Panc1 (cell line): ENCODE measurements around the gene TMPRSS3. TPM values are rescaled to one million over a fixed set of nuclear protein-coding genes. Genes with fewer than 3 reads are reported as not detected.
A peak's percentile ranks its signal among the peaks of the same experiment; 100 is the strongest.

Experiments
- ATAC-seq: fragments of 200-7000 bp; cut with Tn5 transposase; 2 replicates; pipeline ENCODE4 v1.9.1; 2020; ENCODE audit warnings: mild to moderate bottlenecking, moderate library complexity
- BruUV-seq: library from RNA; stranded (reverse); fragments of 400-500 nt; replicated peaks from 2 replicates; lab custom pipeline; 2021; lab: Mats Ljungman, UMichigan
- CTCF ChIA-PET: fragments of 300-600 bp; sonication (Branson Sonifier 250); formaldehyde crosslinking; loops from one replicate; lab custom pipeline; 2022; ENCODE audit warnings: antibody characterized with exemption; lab: Charles Lee
- POLR2A ChIA-PET: fragments of 300-600 bp; sonication (Branson Sonifier 250); formaldehyde crosslinking; loops from one replicate; lab custom pipeline; 2022; ENCODE audit warnings: antibody characterized with exemption; lab: Charles Lee
- DNase-seq: peaks from one replicate; pipeline ENCODE4 v3.0.0-alpha.2; 2010; ENCODE audit warnings: low read depth, low spot score
- H3K27ac ChIP-seq: 2 replicates; pipeline ENCODE4 v1.5.1; 2011; ENCODE audit warnings: mild to moderate bottlenecking, low read length, inconsistent platforms
- H3K27me3 ChIP-seq: fragments of 200-500 bp; sonication (Bioruptor generic); 2 replicates; pipeline ENCODE4 v1.6.0; 2014; ENCODE audit warnings: low read length, inconsistent platforms; ENCODE audit not compliant: control insufficient read depth, insufficient read depth
- H3K36me3 ChIP-seq: fragments of 200-500 bp; sonication (Bioruptor generic); 2 replicates; pipeline ENCODE4 v1.5.1; 2014; ENCODE audit warnings: inconsistent platforms, mild to moderate bottlenecking, low read length, moderate library complexity; ENCODE audit not compliant: control insufficient read depth, insufficient read depth
- H3K4me1 ChIP-seq: 2 replicates; pipeline ENCODE4 v1.5.1; 2011; ENCODE audit warnings: inconsistent platforms, mild to moderate bottlenecking, low read length, moderate library complexity; ENCODE audit not compliant: control insufficient read depth, insufficient read depth
- H3K4me3 ChIP-seq, 2 experiments: 2 replicates each; pipeline ENCODE4 v1.5.1; 2011 to 2012; ENCODE audit warnings: low read depth in 2 of 2, low read length in 2 of 2, mild to moderate bottlenecking in 2 of 2, inconsistent platforms in 1 of 2, moderate library complexity in 1 of 2
- H3K9me3 ChIP-seq: fragments of 200-500 bp; sonication (Bioruptor generic); 2 replicates; pipeline ENCODE4 v1.5.1; 2014; ENCODE audit warnings: low read depth, mild to moderate bottlenecking, inconsistent platforms, low read length, moderate library complexity; ENCODE audit not compliant: control insufficient read depth, insufficient read depth
- CTCF ChIP-seq: fragments of 450-650 bp; IDR thresholded peaks from 2 replicates; pipeline ENCODE4 v1.5.1; 2017; ENCODE audit warnings: mild to moderate bottlenecking
- POLR2AphosphoS5 ChIP-seq: IDR thresholded peaks from 2 replicates; pipeline ENCODE4 v1.6.1; 2012; ENCODE audit warnings: mild to moderate bottlenecking, low read depth, low read length, moderate library complexity
- REST ChIP-seq, 2 experiments: IDR thresholded peaks; 2 replicates each; pipeline ENCODE4 v1.6.1; 2011 to 2012; ENCODE audit warnings: low read depth in 2 of 2, control low read depth in 1 of 2, low read length in 1 of 2, mild to moderate bottlenecking in 1 of 2, moderate library complexity in 1 of 2; ENCODE audit not compliant: insufficient read depth in 1 of 2
- SIN3A ChIP-seq: IDR thresholded peaks from 2 replicates; pipeline ENCODE4 v1.6.1; 2012; ENCODE audit warnings: low read depth, mild to moderate bottlenecking, low read length, moderate library complexity, borderline replicate concordance; ENCODE audit not compliant: insufficient read depth
- TCF7L2 ChIP-seq: IDR thresholded peaks from 2 replicates; pipeline ENCODE4 v1.6.1; 2011; ENCODE audit warnings: mild to moderate bottlenecking, low read depth, low read length, inconsistent platforms
- in situ Hi-C: cut with HindIII; loops from 2 replicates; pipeline ENCODE4 v1.10.0; 2016; ENCODE audit warnings: low sequenced_read_pairs, low pct_unique_long_range_greater_than_20kb
- intact Hi-C: fragments of 100-400 bp; cut with micrococcal nuclease; formaldehyde crosslinking; loops from one replicate; pipeline ENCODE4 v1.10.0; 2022; ENCODE audit not compliant: unreplicated experiment
- total RNA-seq: library from RNA; stranded (reverse); gene quantifications from one replicate; pipeline ENCODE4 v1.2.1, GENCODE V29; 2021; ENCODE audit not compliant: unreplicated experiment

Gene TMPRSS3
- total RNA-seq, 1 experiment from 2014 or later: not detected

DNA sequence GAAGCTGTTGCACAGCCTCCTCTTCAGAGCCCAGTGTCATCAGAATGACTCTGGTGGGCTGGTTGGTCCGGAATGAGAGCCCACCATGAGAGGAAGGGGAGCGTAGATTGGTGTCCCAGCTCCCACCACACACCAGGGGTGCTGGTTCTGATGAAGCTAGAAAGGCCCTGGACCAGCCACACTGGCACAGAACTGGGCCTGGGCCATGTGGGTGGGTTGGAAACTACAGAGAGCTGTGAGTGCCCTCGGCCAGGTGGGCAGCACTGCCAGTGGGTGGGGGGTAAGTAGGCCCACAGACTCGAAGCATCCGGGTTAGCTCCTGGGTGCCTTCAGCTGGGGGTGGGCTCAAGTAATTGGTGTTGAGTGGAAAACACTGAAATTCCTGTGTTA lies 17.9 kb downstream of the TMPRSS3 start:
- DNase-seq (no peak), ATAC-seq (no peak)
- no peak overlapping the region for H3K27ac ChIP-seq
- H3K9me3 ChIP-seq: no peaks in the 10 kb centered on the region
- ChIA-PET CTCF (interaction anchor here (0.5 kb wide), 2 partner anchors 51 to 68 kb away, joined by 4 to 10 read pairs; no protein-coding TSS in a partner anchor), POLR2A (no interaction called here)
- H3K4me1 ChIP-seq: no peaks in the 10 kb centered on the region
- no peak for TF ChIP-seq TCF7L2
- TF ChIP-seq REST (IDR thresholded peaks at IDR 0.05; ENCODE audit: insufficient read depth in 1 of 2, low read depth in 2 of 2, low read length in 1 of 2): no peak
- no peak for TF ChIP-seq POLR2AphosphoS5
- no peak for TF ChIP-seq CTCF
- TF ChIP-seq SIN3A: no peak
- no peak overlapping the region for H3K4me3 ChIP-seq
- H3K27me3 ChIP-seq: no peaks in the 10 kb centered on the region
- BruUV-seq: no TSS peak
- H3K36me3 ChIP-seq: no peaks in the 10 kb centered on the region
- intact Hi-C loops (no loop called here), in situ Hi-C loops (no loop called here)

DNA sequence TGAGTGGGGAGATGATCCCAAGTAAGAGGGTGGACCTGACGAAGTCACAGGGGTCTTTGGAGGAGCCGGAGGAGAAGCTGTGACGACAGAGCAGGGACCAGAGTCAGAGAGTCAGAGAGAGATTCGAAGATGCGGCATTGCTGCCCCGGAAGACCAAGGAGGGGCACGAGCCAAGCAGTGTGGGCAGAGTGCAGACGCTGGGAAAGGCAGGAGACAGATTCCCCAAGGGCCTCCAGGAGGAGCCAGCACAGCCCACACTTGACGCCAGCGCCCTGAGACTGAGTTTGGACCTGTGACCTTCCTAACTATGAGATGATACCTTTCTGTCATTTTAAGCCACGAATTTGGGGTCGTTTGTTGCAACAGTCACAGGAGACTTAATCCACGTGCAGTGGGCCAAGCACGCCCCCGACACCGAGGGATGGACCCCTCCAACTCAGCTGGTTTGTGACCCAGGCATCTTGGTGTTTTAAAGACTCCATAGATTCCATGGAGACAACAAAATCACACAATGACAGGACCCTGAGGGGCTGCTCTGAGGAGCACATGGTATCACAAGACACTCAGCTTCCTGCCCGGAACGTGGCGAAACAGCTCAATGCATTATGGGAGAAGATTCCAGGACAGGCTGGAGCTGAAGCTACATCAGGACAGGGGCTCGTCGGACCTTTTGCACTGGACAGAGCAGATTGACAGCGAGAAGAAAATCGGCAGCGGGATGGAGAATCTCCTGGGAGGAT lies 18.5 kb downstream of the TMPRSS3 start:
- no TSS peak for BruUV-seq
- CTCF ChIA-PET: interaction anchor here (0.5 kb wide), 2 partner anchors 50 to 68 kb away, joined by 4 to 10 read pairs; no protein-coding TSS in a partner anchor
- intact Hi-C loops: no loop called here

More for the DNA sequence above, 18.5 kb downstream of the TMPRSS3 start:
- H3K9me3 ChIP-seq: no peaks in the 10 kb centered on the region
- H3K4me3 ChIP-seq: no peak overlapping the region
- POLR2A ChIA-PET: no interaction called here
- H3K27me3 ChIP-seq: no peaks in the 10 kb centered on the region
- TF ChIP-seq CTCF (no peak), SIN3A (no peak), TCF7L2 (no peak), REST (IDR thresholded peaks at IDR 0.05; ENCODE audit: insufficient read depth in 1 of 2, low read depth in 2 of 2, low read length in 1 of 2) (no peak), POLR2AphosphoS5 (no peak)
- H3K36me3 ChIP-seq: no peaks in the 10 kb centered on the region
- ATAC-seq: peak; percentile 52; the same call in 1 of the 2 replicates
- no peak overlapping the region for H3K27ac ChIP-seq
- no peaks in the 10 kb centered on the region for H3K4me1 ChIP-seq
- in situ Hi-C loops: no loop called here
- no peak for DNase-seq
